ENCODE measurements around the gene DGKQ.

DGKQ gene

GRCh38 chr4:1011022-1011665 is 37.8 kb upstream of the DGKQ start, which contains the start of gene FGFRL1:
Gene FGFRL1 (plus strand): TSS chr4:1011626. CDS start chr4:1012486, 860 bp downstream.
- TF ChIP-seq POU2F2 (IDR thresholded peaks at IDR 0.05; ENCODE audit: low read depth, low read length) (no peak), TAF1 (IDR thresholded peaks at IDR 0.05; ENCODE audit: low read depth, low read length) (no peak), PAX5 (IDR thresholded peaks at IDR 0.05; ENCODE audit: insufficient read depth, low read length, severe bottlenecking) (no peak), POLR2A (IDR thresholded peaks at IDR 0.05; ENCODE audit: low read depth, low read length) (no peak), SPI1 (IDR thresholded peaks at IDR 0.05; ENCODE audit: low read depth, low read length) (no peak), POLR2AphosphoS5 (IDR thresholded peaks at IDR 0.05; ENCODE audit: low read depth, low read length) (no peak)
- peak; percentile 90 for DNase-seq (ENCODE audit: insufficient read length, low spot score)
- FAIRE-seq = peak; percentile 16

- no peak for TF ChIP-seq POLR2A (IDR thresholded peaks at IDR 0.05; ENCODE audit: low read depth, low read length)
- no peak for TF ChIP-seq TAF1 (IDR thresholded peaks at IDR 0.05; ENCODE audit: low read depth, low read length)
- TF ChIP-seq POU2F2 (IDR thresholded peaks at IDR 0.05; ENCODE audit: low read depth, low read length) = no peak
- TF ChIP-seq SPI1 (IDR thresholded peaks at IDR 0.05; ENCODE audit: low read depth, low read length) = no peak
- TF ChIP-seq POLR2AphosphoS5 (IDR thresholded peaks at IDR 0.05; ENCODE audit: low read depth, low read length) = no peak
- no peak for TF ChIP-seq PAX5 (IDR thresholded peaks at IDR 0.05; ENCODE audit: insufficient read depth, low read length, severe bottlenecking)
- DNase-seq (ENCODE audit: insufficient read length, low spot score) (no peak), FAIRE-seq (peak; percentile 13)
Observed at GRCh38 chr4:1010395-1011021, 37.1 kb upstream of the DGKQ start.

GRCh38 chr4:1009542-1010394 is 36.4 kb upstream of the DGKQ start:
- FAIRE-seq (peak; percentile 84), DNase-seq (ENCODE audit: insufficient read length, low spot score) (peak; percentile 78)
- TF ChIP-seq POU2F2 (IDR thresholded peaks at IDR 0.05; ENCODE audit: low read depth, low read length) = no peak
- TF ChIP-seq POLR2AphosphoS5 (IDR thresholded peaks at IDR 0.05; ENCODE audit: low read depth, low read length) = no peak
- TF ChIP-seq PAX5 (IDR thresholded peaks at IDR 0.05; ENCODE audit: insufficient read depth, low read length, severe bottlenecking) = no peak
- no peak for TF ChIP-seq POLR2A (IDR thresholded peaks at IDR 0.05; ENCODE audit: low read depth, low read length)
- no peak for TF ChIP-seq SPI1 (IDR thresholded peaks at IDR 0.05; ENCODE audit: low read depth, low read length)
- TF ChIP-seq TAF1 (IDR thresholded peaks at IDR 0.05; ENCODE audit: low read depth, low read length) = no peak

GRCh38 chr4:1008840-1009541 is 35.6 kb upstream of the DGKQ start:
- FAIRE-seq = peak; percentile 61
- DNase-seq (ENCODE audit: insufficient read length, low spot score) = no peak
- TF ChIP-seq POU2F2 (IDR thresholded peaks at IDR 0.05; ENCODE audit: low read depth, low read length) (no peak), POLR2AphosphoS5 (IDR thresholded peaks at IDR 0.05; ENCODE audit: low read depth, low read length) (no peak), PAX5 (IDR thresholded peaks at IDR 0.05; ENCODE audit: insufficient read depth, low read length, severe bottlenecking) (no peak), POLR2A (IDR thresholded peaks at IDR 0.05; ENCODE audit: low read depth, low read length) (no peak), SPI1 (IDR thresholded peaks at IDR 0.05; ENCODE audit: low read depth, low read length) (no peak), TAF1 (IDR thresholded peaks at IDR 0.05; ENCODE audit: low read depth, low read length) (no peak)

GRCh38 chr4:1006856-1007255 is 33.5 kb upstream of the DGKQ start:
- FAIRE-seq (no peak), DNase-seq (ENCODE audit: insufficient read length, low spot score) (no peak)
- TF ChIP-seq POLR2AphosphoS5 (IDR thresholded peaks at IDR 0.05; ENCODE audit: low read depth, low read length) (no peak), POU2F2 (IDR thresholded peaks at IDR 0.05; ENCODE audit: low read depth, low read length) (no peak), TAF1 (IDR thresholded peaks at IDR 0.05; ENCODE audit: low read depth, low read length) (no peak), SPI1 (IDR thresholded peaks at IDR 0.05; ENCODE audit: low read depth, low read length) (no peak), POLR2A (IDR thresholded peaks at IDR 0.05; ENCODE audit: low read depth, low read length) (no peak), PAX5 (IDR thresholded peaks at IDR 0.05; ENCODE audit: insufficient read depth, low read length, severe bottlenecking) (no peak)

GRCh38 chr4:1004557-1005485 is 31.5 kb upstream of the DGKQ start:
- TF ChIP-seq POU2F2 (IDR thresholded peaks at IDR 0.05; ENCODE audit: low read depth, low read length) (no peak), POLR2A (IDR thresholded peaks at IDR 0.05; ENCODE audit: low read depth, low read length) (no peak), TAF1 (IDR thresholded peaks at IDR 0.05; ENCODE audit: low read depth, low read length) (no peak), POLR2AphosphoS5 (IDR thresholded peaks at IDR 0.05; ENCODE audit: low read depth, low read length) (no peak), PAX5 (IDR thresholded peaks at IDR 0.05; ENCODE audit: insufficient read depth, low read length, severe bottlenecking) (no peak), SPI1 (IDR thresholded peaks at IDR 0.05; ENCODE audit: low read depth, low read length) (no peak)
- DNase-seq (ENCODE audit: insufficient read length, low spot score) = no peak
- no peak for FAIRE-seq

- TF ChIP-seq SPI1 (IDR thresholded peaks at IDR 0.05; ENCODE audit: low read depth, low read length) (no peak), POLR2AphosphoS5 (IDR thresholded peaks at IDR 0.05; ENCODE audit: low read depth, low read length) (no peak), POU2F2 (IDR thresholded peaks at IDR 0.05; ENCODE audit: low read depth, low read length) (no peak), TAF1 (IDR thresholded peaks at IDR 0.05; ENCODE audit: low read depth, low read length) (no peak), PAX5 (IDR thresholded peaks at IDR 0.05; ENCODE audit: insufficient read depth, low read length, severe bottlenecking) (no peak), POLR2A (IDR thresholded peaks at IDR 0.05; ENCODE audit: low read depth, low read length) (no peak)
- FAIRE-seq = no peak
Observed at GRCh38 chr4:1004071-1004418, 30.7 kb upstream of the DGKQ start.

More at GRCh38 chr4:1004071-1004418, 30.7 kb upstream of the DGKQ start:
- no peak for DNase-seq (ENCODE audit: insufficient read length, low spot score)
